HG03135 (cell line): ENCODE data around the gene OMP.
A peak's percentile ranks its signal among the peaks of the same experiment; 100 is the strongest.
"Not testable (repeated sequence)": the region's sequence is repeated elsewhere in the genome, so short reads cannot be mapped to it uniquely, and the experiment has no call there.

ENCODE experiments used
- ATAC-seq: cut with Tn5 transposase; IDR thresholded peaks from one replicate; pipeline ENCODE4 v1.9.1; 2021; ENCODE audit warnings: mild to moderate bottlenecking, moderate library complexity; ENCODE audit not compliant: unreplicated experiment

Gene OMP

GRCh38 chr11:77084581-77085191, 18.0 kb upstream of the OMP start:
- ATAC-seq = no peak

GRCh38 chr11:77085652-77086051, 17.0 kb upstream of the OMP start:
- ATAC-seq = no peak

- no peak for ATAC-seq
Observed at GRCh38 chr11:77086521-77087472, 15.8 kb upstream of the OMP start.

- ATAC-seq = no peak
Observed at GRCh38 chr11:77087723-77088225, 14.9 kb upstream of the OMP start.

GRCh38 chr11:77088236-77089003, 14.2 kb upstream of the OMP start:
- ATAC-seq = no peak

- no peak for ATAC-seq
Observed at GRCh38 chr11:77089004-77089545, 13.6 kb upstream of the OMP start.

GRCh38 chr11:77090046-77090372, 12.6 kb upstream of the OMP start:
- no peak for ATAC-seq

- ATAC-seq = no peak
Observed at GRCh38 chr11:77090373-77091111, 12.1 kb upstream of the OMP start.

GRCh38 chr11:77091146-77091940, 11.3 kb upstream of the OMP start:
- ATAC-seq = peak; percentile 70

GRCh38 chr11:77092382-77092781, 10.3 kb upstream of the OMP start:
- ATAC-seq = no peak

GRCh38 chr11:77093056-77093891, 9.4 kb upstream of the OMP start:
- ATAC-seq = no peak

- no peak for ATAC-seq
Observed at GRCh38 chr11:77093987-77094840, 8.4 kb upstream of the OMP start.

GRCh38 chr11:77094841-77095365, 7.7 kb upstream of the OMP start:
- ATAC-seq = no peak

- no peak for ATAC-seq
Observed at GRCh38 chr11:77095551-77096490, 6.8 kb upstream of the OMP start.

- no peak for ATAC-seq
Observed at GRCh38 chr11:77096591-77097019, 6.0 kb upstream of the OMP start.

- not testable (repeated sequence) for ATAC-seq
Observed at GRCh38 chr11:77097180-77097579, 5.5 kb upstream of the OMP start.
